PFSK-1 (cell line): ENCODE measurements around the gene ACAA2.

Source experiments
- POLR2AphosphoS5 ChIP-seq: IDR thresholded peaks from 2 replicates; pipeline ENCODE4 v1.6.1; 2012; ENCODE audit warnings: low read depth, mild to moderate bottlenecking, control low read depth, low read length, moderate library complexity
- TAF1 ChIP-seq: IDR thresholded peaks from 2 replicates; pipeline ENCODE4 v1.6.1; 2012; ENCODE audit warnings: low read length, control low read depth, borderline replicate concordance; ENCODE audit not compliant: insufficient read depth

- TF ChIP-seq POLR2AphosphoS5 (no peak), TAF1 (no peak)
Measured at GRCh38 chr18:49850636-49851035, 37.3 kb upstream of the ACAA2 start.
